HCT116 (cell line): ENCODE results near the gene ZNF177. TPM values are rescaled to one million over a fixed set of nuclear protein-coding genes. Genes with fewer than 3 reads are reported as not detected.

Experiments used
- ATAC-seq: fragments of 200-7000 bp; cut with Tn5 transposase; 2 replicates; pipeline ENCODE4 v1.9.1; 2020; ENCODE audit warnings: mild to moderate bottlenecking, moderate library complexity
- BruUV-seq: library from RNA; stranded (reverse); fragments of 400-500 nt; replicated peaks from 2 replicates; lab custom pipeline; 2021; lab: Mats Ljungman, UMichigan
- CTCF ChIA-PET: fragments of 300-600 bp; sonication (Branson Sonifier 250); formaldehyde crosslinking; loops from one replicate; lab custom pipeline; 2021; ENCODE audit warnings: antibody characterized with exemption; lab: Charles Lee
- POLR2A ChIA-PET: fragments of 300-600, 350-600 bp; sonication (Branson Sonifier 250); formaldehyde crosslinking; loops from one replicate; lab custom pipeline; 2021; ENCODE audit warnings: antibody characterized with exemption; lab: Charles Lee
- RAD21 ChIA-PET, 2 experiments: fragments of 300-600 bp; sonication (Branson Sonifier 250); formaldehyde crosslinking; loops; one replicate each; lab custom pipeline; 2023; ENCODE audit warnings: low total read pairs in 2 of 2; ENCODE audit not compliant: uncharacterized antibody in 2 of 2, unreplicated experiment in 2 of 2, low non-redundant PET in 1 of 2; lab: Charles Lee
- DNase-seq: peaks from one replicate; pipeline ENCODE4 v3.0.0-alpha.2; 2010; ENCODE audit warnings: low read depth, low spot score
- H2AFZ ChIP-seq: fragments of 200-600 bp; shearing (Covaris generic), sonication (generic); 2 replicates; pipeline ENCODE4 v1.6.1; 2017; ENCODE audit warnings: low read depth, mixed run types, mixed read lengths, antibody characterized with exemption, low read length; ENCODE audit not compliant: poor library complexity, severe bottlenecking
- H3K27ac ChIP-seq: 2 replicates; pipeline ENCODE4 v1.5.1; 2012; ENCODE audit warnings: low read depth, low read length
- H3K27me3 ChIP-seq: fragments of 200-600 bp; sonication (generic); 2 replicates; pipeline ENCODE4 v1.6.1; 2016; ENCODE audit warnings: mixed run types, low read length, mixed read lengths; ENCODE audit not compliant: insufficient read depth
- H3K36me3 ChIP-seq, 2 experiments: fragments of 200-500 bp in 1 of 2; fragments of 200-600 bp in 1 of 2; sonication (Bioruptor generic) in 1 of 2; sonication (generic) in 1 of 2; 2 replicates each; pipeline versions ENCODE4 v1.5.1 to v1.6.1; 2014 to 2016; ENCODE audit warnings: low read length in 2 of 2, inconsistent platforms in 1 of 2, mixed read lengths in 1 of 2, mixed run types in 1 of 2; ENCODE audit not compliant: insufficient read depth in 2 of 2, control insufficient read depth in 1 of 2
- H3K4me1 ChIP-seq, 2 experiments: fragments of 200-600 bp in 1 of 2; sonication (generic) in 1 of 2; 2 replicates each; pipeline versions ENCODE4 v1.5.1 to v1.6.1; 2012 to 2017; ENCODE audit warnings: low read length in 2 of 2, inconsistent platforms in 1 of 2, mild to moderate bottlenecking in 1 of 2, mixed read lengths in 1 of 2, mixed run types in 1 of 2, moderate library complexity in 1 of 2; ENCODE audit not compliant: insufficient read depth in 2 of 2, control insufficient read depth in 1 of 2
- H3K4me2 ChIP-seq: fragments of 200-600 bp; sonication (generic); 2 replicates; pipeline ENCODE4 v1.6.1; 2017; ENCODE audit warnings: mixed run types, low read length, mixed read lengths
- H3K4me3 ChIP-seq, 2 experiments: fragments of 200-600 bp in 1 of 2; sonication (generic) in 1 of 2; replicated peaks in 1 of 2; 2 replicates each; pipeline ENCODE4 v1.5.1; 2011 to 2016; ENCODE audit warnings: low read length in 2 of 2, control low read depth in 1 of 2, low read depth in 1 of 2, mild to moderate bottlenecking in 1 of 2, mixed read lengths in 1 of 2, mixed run types in 1 of 2
- H3K79me2 ChIP-seq: fragments of 200-600 bp; sonication (generic); 2 replicates; pipeline ENCODE4 v1.6.1; 2017; ENCODE audit warnings: mild to moderate bottlenecking, mixed run types, low read length, moderate library complexity, mixed read lengths; ENCODE audit not compliant: insufficient read depth
- H3K9ac ChIP-seq: fragments of 200-600 bp; sonication (generic); 2 replicates; pipeline ENCODE4 v1.6.1; 2016; ENCODE audit warnings: low read length, mixed read lengths
- H3K9me2 ChIP-seq: fragments of 200-600 bp; sonication (generic), shearing (Covaris generic); 2 replicates; pipeline ENCODE4 v1.6.1; 2017; ENCODE audit warnings: mixed run types, mild to moderate bottlenecking, moderate library complexity; ENCODE audit not compliant: insufficient read depth
- H3K9me3 ChIP-seq, 2 experiments: fragments of 200-500 bp in 1 of 2; fragments of 200-600 bp in 1 of 2; sonication (Bioruptor generic) in 1 of 2; sonication (generic) in 1 of 2; 2 replicates each; pipeline ENCODE4 v1.6.1; 2014 to 2017; ENCODE audit warnings: low read length in 2 of 2, mixed read lengths in 2 of 2, inconsistent platforms in 1 of 2, low read depth in 1 of 2, mild to moderate bottlenecking in 1 of 2, mixed run types in 1 of 2, moderate library complexity in 1 of 2; ENCODE audit not compliant: control insufficient read depth in 1 of 2, insufficient read depth in 1 of 2
- H4K20me1 ChIP-seq: fragments of 200-600 bp; sonication (generic), shearing (Covaris generic); 2 replicates; pipeline ENCODE4 v1.6.1; 2017; ENCODE audit warnings: mixed run types, mild to moderate bottlenecking, moderate library complexity; ENCODE audit not compliant: insufficient read depth
- ATF3 ChIP-seq: IDR thresholded peaks from 2 replicates; pipeline ENCODE4 v1.6.1; 2012
- CBX3 ChIP-seq: IDR thresholded peaks from 2 replicates; pipeline ENCODE4 v1.6.1; 2012; ENCODE audit warnings: low read depth
- CEBPB ChIP-seq: IDR thresholded peaks from 2 replicates; pipeline ENCODE4 v1.6.1; 2012; ENCODE audit warnings: low read depth
- EGR1 ChIP-seq: IDR thresholded peaks from 2 replicates; pipeline ENCODE4 v1.6.1; 2012; ENCODE audit warnings: low read depth
- ELF1 ChIP-seq: IDR thresholded peaks from 2 replicates; pipeline ENCODE4 v1.6.1; 2012; ENCODE audit warnings: low read depth, borderline replicate concordance
- EZH2 ChIP-seq: fragments of 200-600 bp; sonication (generic); IDR thresholded peaks from 2 replicates; pipeline ENCODE4 v1.6.1; 2017; ENCODE audit warnings: antibody characterized with exemption, mixed run types
- EZH2phosphoT487 ChIP-seq: fragments of 200-600 bp; IDR thresholded peaks from 2 replicates; pipeline ENCODE4 v1.6.1; 2018; ENCODE audit warnings: antibody characterized with exemption, borderline replicate concordance
- FOSL1 ChIP-seq: IDR thresholded peaks from 2 replicates; pipeline ENCODE4 v1.6.1; 2012; ENCODE audit warnings: low read depth
- JUND ChIP-seq: IDR thresholded peaks from 2 replicates; pipeline ENCODE4 v1.6.1; 2012
- MAX ChIP-seq: IDR thresholded peaks from 2 replicates; pipeline ENCODE4 v1.6.1; 2012
- REST ChIP-seq: IDR thresholded peaks from 2 replicates; pipeline ENCODE4 v1.6.1; 2012; ENCODE audit warnings: low read depth
- SIN3A ChIP-seq: IDR thresholded peaks from 2 replicates; pipeline ENCODE4 v1.6.1; 2012; ENCODE audit warnings: low read depth
- SP1 ChIP-seq: IDR thresholded peaks from 2 replicates; pipeline ENCODE4 v1.6.1; 2012; ENCODE audit warnings: low read depth
- SRF ChIP-seq: IDR thresholded peaks from 2 replicates; pipeline ENCODE4 v1.6.1; 2012; ENCODE audit warnings: low read depth
- TCF7L2 ChIP-seq: IDR thresholded peaks from 2 replicates; pipeline ENCODE4 v1.7.0; 2011; ENCODE audit warnings: borderline replicate concordance, inconsistent platforms; ENCODE audit not compliant: insufficient read depth, insufficient read length; ENCODE audit errors: extremely low read depth
- ZBTB33 ChIP-seq: IDR thresholded peaks from 2 replicates; pipeline ENCODE4 v1.6.1; 2011; ENCODE audit warnings: mild to moderate bottlenecking, low read length, moderate library complexity; ENCODE audit not compliant: insufficient replicate concordance; ENCODE audit errors: extremely low read depth
- ZFX ChIP-seq: fragments of 450-650 bp; IDR thresholded peaks from 2 replicates; pipeline ENCODE4 v1.6.1; 2017
- intact Hi-C: fragments of 100-400 bp; cut with micrococcal nuclease; formaldehyde crosslinking; loops from 2 replicates; pipeline ENCODE4 v1.10.0; 2022
- total RNA-seq: library from RNA; stranded (reverse); gene quantifications from one replicate; pipeline ENCODE4 v1.2.1, GENCODE V29; 2021; ENCODE audit not compliant: unreplicated experiment

Gene ZNF177
- total RNA-seq, 1 experiment from 2014 or later: 1.2 TPM

- ATAC-seq: no peak
- Histone ChIP-seq H3K27me3 (no peaks in the 10 kb centered on the region), H3K4me1 (no peaks in the 10 kb centered on the region), H3K9me3 (peaks cover 20 to 36% of the 10 kb centered on the region in 2 experiments; a peak in 2 of 4 replicates), H3K36me3 (peaks cover 16 to 30% of the 10 kb centered on the region in 2 experiments), H3K9me2 (no peaks in the 10 kb centered on the region), H3K27ac (no peak overlapping the region), H2AFZ (no peak overlapping the region), H3K79me2 (no peaks in the 10 kb centered on the region), H3K9ac (no peak overlapping the region), H4K20me1 (no peaks in the 10 kb centered on the region), H3K4me2 (no peak overlapping the region), H3K4me3 (no peak overlapping the region)
- POLR2A ChIA-PET: no interaction called here
- TF ChIP-seq JUND (no peak), EZH2 (no peak), FOSL1 (no peak), CBX3 (no peak), ZFX (no peak), ZBTB33 (no peak), MAX (no peak), EZH2phosphoT487 (no peak), SRF (no peak), CEBPB (no peak), SP1 (no peak), TCF7L2 (no peak), ATF3 (no peak), ELF1 (no peak), SIN3A (no peak), EGR1 (no peak), REST (no peak)
- BruUV-seq: no TSS peak
- intact Hi-C loops: no loop called here
- RAD21 ChIA-PET: no interaction called here
- CTCF ChIA-PET: no interaction called here
- DNase-seq: no peak
These were observed 50.6 kb downstream of the ZNF177 start for GRCh38 chr19:9413240-9413954.
